Neural cell (in vitro differentiated cells): ENCODE measurements around the gene NKAIN4. TPM values are rescaled to one million over a fixed set of nuclear protein-coding genes. Genes with fewer than 3 reads are reported as not detected.

Experiments used
- H2AFZ ChIP-seq: fragments of 200-600, 300-800 bp; sonication (generic), shearing (Covaris generic); 2 replicates; pipeline ENCODE4 v1.6.0; 2014; ENCODE audit warnings: low read depth, mild to moderate bottlenecking, antibody characterized with exemption, low read length, moderate library complexity
- H3F3A ChIP-seq: fragments of 200-600 bp; shearing (Covaris generic); 2 replicates; pipeline ENCODE4 v1.6.1; 2016; ENCODE audit warnings: mild to moderate bottlenecking, moderate library complexity, mixed read lengths, antibody characterized with exemption, low read length; ENCODE audit not compliant: insufficient read depth, poor library complexity, severe bottlenecking
- H3K27ac ChIP-seq: fragments of 200-600, 300-800 bp; sonication (generic), shearing (Covaris generic); 2 replicates; pipeline ENCODE4 v1.5.1; 2014; ENCODE audit warnings: mild to moderate bottlenecking, low read length, moderate library complexity
- H3K27me3 ChIP-seq: fragments of 300-800, 200-600 bp; sonication (generic), shearing (Covaris generic); 2 replicates; pipeline ENCODE4 v1.6.0; 2014; ENCODE audit warnings: mild to moderate bottlenecking, low read depth, low read length, moderate library complexity; ENCODE audit not compliant: insufficient read depth
- H3K36me3 ChIP-seq: fragments of 300-800, 200-600 bp; sonication (generic), shearing (Covaris generic); 2 replicates; pipeline ENCODE4 v1.5.1; 2014; ENCODE audit warnings: mild to moderate bottlenecking, antibody characterized with exemption, low read length, moderate library complexity; ENCODE audit not compliant: insufficient read depth
- H3K4me2 ChIP-seq: fragments of 300-800, 200-600 bp; sonication (generic), shearing (Covaris generic); 2 replicates; pipeline ENCODE4 v1.6.0; 2014; ENCODE audit warnings: mild to moderate bottlenecking, low read length
- H3K4me3 ChIP-seq: fragments of 300-800, 200-600 bp; sonication (generic), shearing (Covaris generic); 2 replicates; pipeline ENCODE4 v1.5.1; 2014; ENCODE audit warnings: mild to moderate bottlenecking, low read length, moderate library complexity
- H3K79me2 ChIP-seq: fragments of 200-600 bp; shearing (Covaris generic); replicated peaks from 2 replicates; pipeline ENCODE4 v1.6.0; 2014; ENCODE audit warnings: mild to moderate bottlenecking, low read length, moderate library complexity; ENCODE audit not compliant: insufficient read depth
- H3K9ac ChIP-seq: fragments of 300-800, 200-600 bp; sonication (generic), shearing (Covaris generic); 2 replicates; pipeline ENCODE4 v1.6.1; 2016; ENCODE audit warnings: mild to moderate bottlenecking, low read length, mixed read lengths
- H3K9me2 ChIP-seq: fragments of 200-600 bp; shearing (Covaris generic); 2 replicates; pipeline ENCODE4 v1.6.1; 2016; ENCODE audit warnings: mild to moderate bottlenecking, low read length, mixed read lengths; ENCODE audit not compliant: insufficient read depth
- H3K9me3 ChIP-seq: fragments of 200-600, 300-800 bp; sonication (generic), shearing (Covaris generic); 2 replicates; pipeline ENCODE4 v1.6.1; 2016; ENCODE audit warnings: mild to moderate bottlenecking, mixed run types, low read length, moderate library complexity, mixed read lengths
- H4K20me1 ChIP-seq: fragments of 200-600 bp; shearing (Covaris generic); 2 replicates; pipeline ENCODE4 v1.6.1; 2016; ENCODE audit warnings: mild to moderate bottlenecking, mixed run types; ENCODE audit not compliant: insufficient read depth
- CTCF ChIP-seq: fragments of 450-650 bp; IDR thresholded peaks from 2 replicates; pipeline ENCODE4 v1.5.1; 2014; ENCODE audit warnings: antibody characterized with exemption, mild to moderate bottlenecking, moderate library complexity; ENCODE audit not compliant: poor library complexity, severe bottlenecking
- EP300 ChIP-seq: fragments of 450-650 bp; conservative IDR thresholded peaks from 2 replicates; pipeline ENCODE4 v1.6.1; 2014; ENCODE audit warnings: antibody characterized with exemption, mild to moderate bottlenecking, moderate library complexity; ENCODE audit not compliant: poor library complexity, severe bottlenecking
- EZH2 ChIP-seq: fragments of 200-600, 300-800 bp; shearing (Covaris generic), sonication (generic); IDR thresholded peaks from 2 replicates; pipeline ENCODE4 v1.6.1; 2014; ENCODE audit warnings: antibody characterized with exemption, low read length, borderline replicate concordance, mild to moderate bottlenecking; ENCODE audit not compliant: insufficient read depth, poor library complexity, severe bottlenecking
- MXI1 ChIP-seq: fragments of 450-650 bp; conservative IDR thresholded peaks from 2 replicates; pipeline ENCODE4 v1.6.1; 2014; ENCODE audit warnings: antibody characterized with exemption, mild to moderate bottlenecking; ENCODE audit not compliant: poor library complexity, severe bottlenecking
- POLR2AphosphoS5 ChIP-seq: IDR thresholded peaks from 2 replicates; pipeline ENCODE4 v1.6.1; 2012
- RAD21 ChIP-seq: fragments of 450-650 bp; conservative IDR thresholded peaks from 2 replicates; pipeline ENCODE4 v1.6.1; 2014; ENCODE audit warnings: antibody characterized with exemption, mild to moderate bottlenecking, moderate library complexity
- REST ChIP-seq: IDR thresholded peaks from 2 replicates; pipeline ENCODE4 v1.6.1; 2012; ENCODE audit warnings: borderline replicate concordance
- SMC3 ChIP-seq: fragments of 450-650 bp; conservative IDR thresholded peaks from 2 replicates; pipeline ENCODE4 v1.6.1; 2014; ENCODE audit warnings: antibody characterized with exemption, mild to moderate bottlenecking, moderate library complexity; ENCODE audit not compliant: poor library complexity
- TAF1 ChIP-seq: IDR thresholded peaks from 2 replicates; pipeline ENCODE4 v1.6.1; 2012; ENCODE audit warnings: low read depth
- polyA plus RNA-seq: library from polyadenylated mRNA; depleted of rRNA; stranded (reverse); fragments of >200 nt; gene quantifications from 2 replicates; pipeline ENCODE4 v1.2.3, GENCODE V29; 2014

Gene NKAIN4
- polyA plus RNA-seq, 1 donor from 2014 or later, result 11.2 TPM

GRCh38 chr20:63194007-63194796 is 60.1 kb downstream of the NKAIN4 start (continued):
- TF ChIP-seq SMC3, result no peak

- no peaks in the 10 kb centered on the region for H4K20me1 ChIP-seq
- no peak overlapping the region for H2AFZ ChIP-seq
- H3F3A ChIP-seq, result no peaks in the 10 kb centered on the region
- TF ChIP-seq POLR2AphosphoS5, result no peak
- no peak for TF ChIP-seq REST
- TF ChIP-seq SMC3, result no peak
- TF ChIP-seq RAD21, result no peak
- no peak for TF ChIP-seq EZH2
- TF ChIP-seq CTCF, result no peak
- TF ChIP-seq TAF1, result no peak
- no peak for TF ChIP-seq MXI1
- TF ChIP-seq EP300, result no peak
- H3K9me3 ChIP-seq, result no peaks in the 10 kb centered on the region
- peaks cover 11% of the 10 kb centered on the region for H3K36me3 ChIP-seq
- no peak overlapping the region for H3K27ac ChIP-seq
- H3K4me3 ChIP-seq, result no peak overlapping the region
- no peak overlapping the region for H3K4me2 ChIP-seq
- no peaks in the 10 kb centered on the region for H3K27me3 ChIP-seq
- no peaks in the 10 kb centered on the region for H3K9me2 ChIP-seq
- no peak overlapping the region for H3K9ac ChIP-seq
- H3K79me2 ChIP-seq, result no peaks in the 10 kb centered on the region
These were observed 61.5 kb downstream of the NKAIN4 start for GRCh38 chr20:63192721-63193120.

- H3F3A ChIP-seq, result no peaks in the 10 kb centered on the region
- no peak overlapping the region for H3K4me3 ChIP-seq
- no peaks in the 10 kb centered on the region for H3K27me3 ChIP-seq
- no peaks in the 10 kb centered on the region for H4K20me1 ChIP-seq
- no peaks in the 10 kb centered on the region for H3K36me3 ChIP-seq
- no peak for TF ChIP-seq EZH2
- no peak for TF ChIP-seq CTCF
- TF ChIP-seq REST, result no peak
- no peak for TF ChIP-seq TAF1
- no peak for TF ChIP-seq RAD21
- TF ChIP-seq POLR2AphosphoS5, result no peak
- TF ChIP-seq SMC3, result no peak
- TF ChIP-seq MXI1, result no peak
- TF ChIP-seq EP300, result no peak
- no peak overlapping the region for H3K4me2 ChIP-seq
- no peaks in the 10 kb centered on the region for H3K9me3 ChIP-seq
- H3K79me2 ChIP-seq, result no peaks in the 10 kb centered on the region
- no peak overlapping the region for H2AFZ ChIP-seq
- no peak overlapping the region for H3K27ac ChIP-seq
- H3K9ac ChIP-seq, result no peak overlapping the region
- H3K9me2 ChIP-seq, result no peaks in the 10 kb centered on the region
These were observed 62.9 kb downstream of the NKAIN4 start for GRCh38 chr20:63191400-63191799.
